GM19099 (cell line): Measurements from ENCODE around the gene PUS1.

Experiments used
- POLR2A ChIP-seq: IDR thresholded peaks from 3 replicates; pipeline ENCODE4 v1.6.1; 2011; ENCODE audit warnings: low read depth; ENCODE audit not compliant: insufficient read length; ENCODE audit errors: extremely low read depth

PUS1 gene

GRCh38 chr12:131919366-131920156 lies 9.5 kb upstream of the PUS1 start:
- TF ChIP-seq POLR2A, result no peak

GRCh38 chr12:131920157-131920508 lies 8.9 kb upstream of the PUS1 start:
- TF ChIP-seq POLR2A, result no peak

GRCh38 chr12:131920902-131921840 lies 7.9 kb upstream of the PUS1 start:
- TF ChIP-seq POLR2A, result no peak

GRCh38 chr12:131921866-131922769 lies 7.0 kb upstream of the PUS1 start:
- no peak for TF ChIP-seq POLR2A

GRCh38 chr12:131922772-131923171 lies 6.3 kb upstream of the PUS1 start:
- TF ChIP-seq POLR2A, result no peak

- TF ChIP-seq POLR2A, result no peak
Measured at GRCh38 chr12:131923260-131923659, 5.8 kb upstream of the PUS1 start.

GRCh38 chr12:131927110-131928079 lies 1.7 kb upstream of the PUS1 start:
- TF ChIP-seq POLR2A, result no peak

GRCh38 chr12:131928080-131928710 lies 881 bp upstream of the PUS1 start:
- TF ChIP-seq POLR2A, result no peak

GRCh38 chr12:131929581-131930456 lies 743 bp downstream of the PUS1 start:
- no peak for TF ChIP-seq POLR2A

- no peak for TF ChIP-seq POLR2A
Measured at GRCh38 chr12:131930510-131930909, 1.4 kb downstream of the PUS1 start.

GRCh38 chr12:131933387-131933786 lies 4.3 kb downstream of the PUS1 start:
- TF ChIP-seq POLR2A, result no peak

GRCh38 chr12:131934535-131934934 lies 5.5 kb downstream of the PUS1 start:
- TF ChIP-seq POLR2A, result no peak
